NCI-H1105 (cell line): ENCODE results near the gene CACNG5.

Source experiments
- DNase-seq: peaks from one replicate; lab custom pipeline; 2025; lab: John Stamatoyannopoulos, UW

Gene CACNG5

GRCh38 chr17:66826856-66827255, 8.1 kb upstream of the CACNG5 start:
- no peak for DNase-seq

- DNase-seq, result no peak
These were observed 5.5 kb upstream of the CACNG5 start for GRCh38 chr17:66829386-66829864.

GRCh38 chr17:66829883-66830282, 5.0 kb upstream of the CACNG5 start:
- DNase-seq, result no peak

- no peak for DNase-seq
These were observed 4.5 kb upstream of the CACNG5 start for GRCh38 chr17:66830451-66830850.

GRCh38 chr17:66831383-66832210, 3.3 kb upstream of the CACNG5 start:
- DNase-seq, result no peak

GRCh38 chr17:66833201-66833600, 1.7 kb upstream of the CACNG5 start:
- no peak for DNase-seq

- no peak for DNase-seq
These were observed 445 bp upstream of the CACNG5 start for GRCh38 chr17:66834426-66834918.

GRCh38 chr17:66835476-66835875, 559 bp downstream of the CACNG5 start:
- no peak for DNase-seq

GRCh38 chr17:66836063-66837005, 1.4 kb downstream of the CACNG5 start:
- DNase-seq, result no peak

GRCh38 chr17:66837226-66837625, 2.3 kb downstream of the CACNG5 start:
- no peak for DNase-seq

- DNase-seq, result no peak
These were observed 3.2 kb downstream of the CACNG5 start for GRCh38 chr17:66837885-66838665.

GRCh38 chr17:66839616-66840015, 4.7 kb downstream of the CACNG5 start:
- no peak for DNase-seq

GRCh38 chr17:66840061-66840460, 5.1 kb downstream of the CACNG5 start:
- DNase-seq, result no peak

- no peak for DNase-seq
These were observed 6.4 kb downstream of the CACNG5 start for GRCh38 chr17:66841328-66841727.

- DNase-seq, result no peak
These were observed 6.8 kb downstream of the CACNG5 start for GRCh38 chr17:66841744-66842143.

GRCh38 chr17:66842505-66842904, 7.6 kb downstream of the CACNG5 start:
- no peak for DNase-seq

GRCh38 chr17:66842959-66843358, 8.0 kb downstream of the CACNG5 start:
- no peak for DNase-seq

- DNase-seq, result no peak
These were observed 8.7 kb downstream of the CACNG5 start for GRCh38 chr17:66843627-66844026.

GRCh38 chr17:66847704-66848103, 12.8 kb downstream of the CACNG5 start:
- no peak for DNase-seq

- no peak for DNase-seq
These were observed 13.6 kb downstream of the CACNG5 start for GRCh38 chr17:66848496-66848895.

GRCh38 chr17:66849032-66849655, 14.2 kb downstream of the CACNG5 start:
- DNase-seq, result no peak
